NT2/D1 (cell line): ENCODE data around the gene ZNF189.

Source experiments
- YY1 ChIP-seq: IDR thresholded peaks from 2 replicates; pipeline ENCODE4 v1.6.1; 2011; ENCODE audit not compliant: insufficient read length, insufficient read depth
- ZNF274 ChIP-seq: IDR thresholded peaks from 2 replicates; pipeline ENCODE4 v1.6.1; 2011; ENCODE audit warnings: mild to moderate bottlenecking, low read depth, low read length

GRCh38 chr9:101417389-101417788 is 18.7 kb downstream of the ZNF189 start:
- TF ChIP-seq YY1 = no peak
- no peak for TF ChIP-seq ZNF274
